ENCODE measurements around the gene STXBP2.

STXBP2 gene

DNA sequence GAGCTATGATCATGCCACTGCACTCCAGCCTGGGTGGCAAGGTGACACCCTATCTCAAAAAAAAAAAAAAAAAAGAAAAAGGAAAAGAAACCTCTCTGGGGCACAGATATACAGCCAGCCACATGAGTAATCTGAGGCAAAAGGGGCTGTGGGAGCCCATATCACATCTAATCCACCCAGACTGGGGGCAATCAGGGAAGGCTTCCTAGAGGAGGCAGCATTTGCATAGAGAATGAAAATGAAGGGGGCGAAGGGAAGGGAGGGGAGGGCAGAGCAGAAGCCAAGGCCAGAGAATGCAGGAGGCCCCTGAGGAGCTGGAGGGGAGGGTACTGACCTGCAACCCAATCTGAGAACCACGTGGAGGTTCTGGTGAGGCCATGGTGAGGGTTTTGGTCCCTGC, 13.2 kb downstream of the STXBP2 start:
- no peak for DNase-seq (ENCODE audit: low spot score)

DNA sequence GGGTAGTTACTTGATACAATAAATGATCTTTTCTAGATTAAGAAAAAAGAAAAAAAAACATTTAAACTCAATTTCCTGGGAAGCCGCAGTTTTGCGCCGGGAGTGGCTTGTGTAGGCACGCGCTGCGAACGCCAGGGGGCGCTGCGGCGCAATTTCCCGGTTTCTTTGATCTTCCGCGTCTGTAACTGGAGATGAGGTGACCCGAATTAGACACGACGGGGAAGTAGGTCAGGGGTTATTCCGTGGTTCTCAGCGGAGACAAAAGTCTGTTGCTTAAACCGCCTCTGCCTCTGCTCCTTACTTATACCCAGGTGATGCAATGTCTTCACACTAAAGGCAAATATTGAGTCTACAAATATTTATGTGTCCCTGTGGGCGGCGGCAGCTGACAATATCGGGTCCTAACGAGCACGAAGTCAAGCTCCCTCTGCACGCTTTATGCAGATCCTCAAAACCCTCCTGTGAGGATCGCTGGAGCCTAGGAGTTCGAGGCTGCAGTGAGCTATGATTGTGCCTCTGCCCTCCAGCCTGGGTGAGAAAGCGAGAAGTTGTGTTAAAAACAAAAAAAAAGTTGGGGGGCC, 15.2 kb downstream of the STXBP2 start:
- peak; percentile 90 for DNase-seq (ENCODE audit: low spot score)

DNA sequence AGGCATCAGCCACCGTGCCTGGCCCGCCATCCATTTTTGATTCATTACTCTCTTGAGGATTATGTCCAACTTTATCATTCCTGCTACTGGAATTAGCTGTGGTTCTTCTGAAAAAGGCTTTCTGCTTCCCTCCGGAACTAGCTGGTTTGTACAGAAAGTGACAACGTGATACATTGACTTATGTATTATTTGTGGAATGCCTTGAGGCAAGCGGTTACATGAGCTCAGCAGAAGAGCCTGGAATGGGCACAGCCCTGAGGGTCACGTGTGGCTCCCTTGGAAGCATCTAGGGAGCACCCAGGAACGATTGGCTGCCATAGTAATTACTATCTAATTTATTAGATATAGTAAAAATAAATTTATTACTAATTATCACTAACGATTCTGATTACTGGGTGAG, 17.5 kb downstream of the STXBP2 start:
- no peak for DNase-seq (ENCODE audit: low spot score)

DNA sequence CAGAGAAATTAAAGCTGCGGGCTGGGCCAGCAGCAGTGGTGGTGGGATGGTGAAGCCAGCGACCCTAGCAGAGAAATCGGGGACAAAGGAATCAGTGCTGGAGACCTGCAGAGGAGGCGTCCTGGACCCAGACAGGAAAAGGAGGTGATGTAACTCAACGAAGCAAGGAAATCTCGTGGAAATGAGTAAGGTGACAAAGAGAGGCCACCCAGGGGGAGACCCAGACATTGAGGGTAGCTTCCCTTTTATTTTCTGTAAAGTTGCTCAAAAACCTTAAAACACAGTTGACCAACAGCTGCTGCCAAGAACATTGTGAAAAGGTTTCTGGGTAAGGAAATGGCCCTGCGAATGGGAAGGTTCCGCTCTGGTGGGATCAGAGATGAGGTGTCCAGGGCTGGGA, 18.7 kb downstream of the STXBP2 start:
- DNase-seq (ENCODE audit: low spot score), result no peak

DNA sequence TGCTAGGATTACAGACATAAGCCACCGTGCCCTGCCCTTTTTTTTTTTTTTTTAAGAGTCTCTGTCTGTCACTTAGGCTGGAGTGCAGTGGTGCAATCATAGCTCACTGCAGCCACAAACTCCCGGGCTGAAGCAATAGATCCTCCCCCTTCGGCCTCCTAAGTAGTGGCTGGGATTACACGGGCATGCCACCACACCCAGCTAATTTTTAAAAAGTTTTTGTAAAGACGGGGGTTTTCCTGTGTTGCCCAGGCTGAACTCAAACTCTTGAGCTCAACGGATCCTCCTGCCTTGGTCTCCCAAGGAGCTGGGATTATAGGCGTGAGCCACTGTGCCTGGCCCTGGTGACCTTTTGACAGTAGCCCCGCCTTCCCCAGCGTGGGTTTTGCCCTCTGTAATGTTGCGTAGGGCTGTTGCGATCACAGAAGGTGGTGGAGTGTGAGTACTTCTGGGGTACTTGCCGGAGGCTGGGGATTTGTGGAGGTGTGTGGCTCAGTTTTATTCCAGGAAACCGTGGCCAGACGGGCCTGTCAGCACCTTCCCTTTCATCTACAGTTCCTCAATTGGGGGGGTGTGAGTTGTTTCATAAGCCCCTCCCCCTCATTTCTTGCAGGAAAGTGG, 20.3 kb downstream of the STXBP2 start:
- DNase-seq (ENCODE audit: low spot score), result no peak

DNA sequence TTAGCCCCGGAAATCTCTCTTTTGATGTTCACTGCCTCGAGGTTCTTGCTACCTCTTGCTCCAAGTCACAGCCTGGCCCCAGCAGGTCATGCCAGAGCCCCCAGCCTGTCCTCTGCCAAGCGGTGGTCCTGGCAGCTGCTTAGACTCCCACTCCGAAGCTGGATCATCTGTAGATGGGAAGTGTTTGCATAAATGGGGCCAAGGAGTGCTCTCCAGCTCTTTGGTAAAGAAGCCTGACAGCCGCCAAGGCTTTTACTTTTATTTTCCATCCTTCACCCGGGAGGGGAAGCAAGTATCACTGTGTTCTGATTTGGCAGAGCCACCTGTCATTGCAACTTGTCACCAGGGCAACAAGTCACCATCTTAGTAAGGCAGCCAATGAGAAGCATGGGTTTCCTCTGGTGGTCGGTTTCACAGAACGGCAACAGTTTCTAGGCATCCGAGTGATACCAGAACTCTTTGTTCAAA, 21.3 kb downstream of the STXBP2 start:
- DNase-seq (ENCODE audit: low spot score), result no peak

DNA sequence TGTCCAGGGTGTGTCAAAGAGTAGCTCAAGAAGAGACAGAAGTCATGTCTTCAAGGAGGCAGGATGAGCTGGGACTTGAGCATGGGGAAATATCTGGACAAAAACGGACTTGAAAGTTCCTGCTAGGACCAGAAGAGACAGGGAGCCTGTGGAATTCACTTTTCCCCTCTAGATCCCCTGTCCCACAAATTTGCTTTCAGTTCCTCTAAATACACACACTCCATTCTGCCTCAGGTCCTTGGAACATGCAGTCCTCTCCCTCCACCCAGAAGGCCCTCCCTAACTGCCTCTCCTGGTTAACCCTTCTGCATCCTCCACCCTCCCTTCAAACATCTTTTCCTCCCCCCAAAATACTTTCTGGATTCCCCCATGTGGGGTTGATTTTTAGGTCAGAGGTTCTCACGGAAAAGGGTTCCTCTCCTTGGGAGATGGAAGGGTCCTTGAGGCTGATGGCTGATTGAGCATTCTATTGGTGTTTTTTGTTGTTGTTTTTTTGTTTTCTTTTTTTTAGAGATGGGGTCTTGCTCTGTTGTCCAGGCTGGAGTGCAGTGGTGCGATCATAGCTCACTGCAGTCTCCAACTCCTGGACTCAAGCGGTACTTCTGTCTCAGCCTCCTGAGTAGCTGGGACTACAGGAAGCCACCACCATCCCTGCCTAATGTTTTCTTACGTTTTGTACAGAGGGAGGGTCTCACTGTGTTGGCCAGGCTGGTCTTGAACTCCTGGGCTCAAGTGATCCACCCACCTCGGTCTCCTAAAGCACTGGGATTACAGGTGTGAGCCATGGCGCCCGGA, 25.0 kb downstream of the STXBP2 start:
- no peak for DNase-seq (ENCODE audit: low spot score)

DNA sequence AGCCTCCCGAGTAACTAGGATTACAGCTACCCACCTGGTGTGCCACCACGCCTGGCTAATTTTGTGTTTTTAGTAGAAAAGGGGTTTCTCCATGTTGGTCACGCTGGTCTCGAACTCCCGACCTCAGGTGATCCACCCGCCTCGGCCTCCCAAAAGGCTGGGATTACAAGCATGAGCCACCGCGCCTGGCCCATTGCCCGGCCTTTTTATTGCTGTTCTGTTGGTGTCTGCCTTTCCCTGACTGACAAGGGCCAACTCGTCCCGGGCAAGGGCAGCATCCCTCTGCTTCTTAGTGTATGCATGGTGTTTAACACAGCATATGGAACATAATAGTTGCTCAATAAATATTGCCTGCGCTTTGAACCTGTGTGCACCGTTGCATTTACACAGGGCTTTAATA, 25.7 kb downstream of the STXBP2 start:
- no peak for DNase-seq (ENCODE audit: low spot score)

DNA sequence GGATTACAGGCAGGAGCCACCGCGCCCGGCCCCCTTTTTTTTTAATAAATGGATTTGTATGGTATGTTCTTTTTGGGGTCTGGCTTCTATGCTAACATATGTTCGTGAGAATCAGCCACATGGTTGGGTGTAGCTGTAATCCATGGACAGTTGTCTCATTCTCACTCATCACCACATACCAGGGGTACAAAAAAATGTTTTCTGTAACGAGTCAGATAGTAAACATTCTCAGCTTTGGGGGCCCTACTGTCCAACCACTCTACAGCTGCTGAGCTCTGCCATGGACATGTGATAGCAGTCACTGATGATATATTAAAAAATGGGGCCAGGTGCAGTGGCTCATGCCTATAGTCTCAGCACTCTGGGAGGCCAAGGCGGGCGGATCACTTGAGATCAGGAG, 26.8 kb downstream of the STXBP2 start:
- no peak for DNase-seq (ENCODE audit: low spot score)

DNA sequence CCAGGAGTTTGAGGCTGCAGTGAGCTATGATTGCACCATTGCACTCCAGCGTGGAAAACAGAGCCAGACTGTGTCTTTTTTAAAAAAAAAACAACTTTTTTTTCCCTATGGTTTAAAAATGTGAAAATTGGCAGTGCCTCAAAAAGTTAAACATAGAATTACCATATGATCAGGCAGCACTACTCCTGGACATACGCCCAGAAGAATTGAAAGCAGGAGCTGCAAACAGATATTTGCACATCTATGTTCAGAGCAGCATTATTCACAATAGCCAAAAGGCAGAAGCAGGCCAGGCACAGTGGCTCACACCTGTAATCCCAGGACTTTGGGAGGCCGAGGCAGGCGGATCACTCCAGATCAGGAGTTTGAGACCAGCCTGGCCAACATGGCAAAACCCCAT, 28.2 kb downstream of the STXBP2 start:
- no peak for DNase-seq (ENCODE audit: low spot score)

DNA sequence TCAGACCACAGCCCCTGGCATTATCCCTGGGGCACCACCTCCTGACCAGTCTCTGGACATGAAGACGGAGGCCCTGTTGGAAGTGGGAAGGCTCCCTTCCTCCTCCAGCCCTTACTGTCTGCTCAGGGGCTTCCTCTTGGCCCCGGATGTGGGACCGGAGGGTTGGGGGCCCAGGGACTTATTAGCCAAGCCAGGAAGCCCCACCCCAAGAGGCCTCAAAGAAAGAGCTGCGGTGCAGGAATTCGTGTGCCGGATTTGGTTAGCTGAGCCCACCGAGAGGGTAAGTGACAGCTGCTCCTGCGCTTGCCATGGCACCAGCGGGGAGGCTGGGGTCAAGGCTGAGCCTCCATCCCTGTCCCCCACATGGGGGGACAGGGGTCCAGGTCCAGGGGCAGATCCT, 31.9 kb downstream of the STXBP2 start, which contains the start of gene RETN:
Gene RETN (plus strand): TSS at position 208 of the 400 bp plus-strand sequence. CDS start 278 bp downstream, outside the sequence.
- DNase-seq (ENCODE audit: low spot score), result no peak

DNA sequence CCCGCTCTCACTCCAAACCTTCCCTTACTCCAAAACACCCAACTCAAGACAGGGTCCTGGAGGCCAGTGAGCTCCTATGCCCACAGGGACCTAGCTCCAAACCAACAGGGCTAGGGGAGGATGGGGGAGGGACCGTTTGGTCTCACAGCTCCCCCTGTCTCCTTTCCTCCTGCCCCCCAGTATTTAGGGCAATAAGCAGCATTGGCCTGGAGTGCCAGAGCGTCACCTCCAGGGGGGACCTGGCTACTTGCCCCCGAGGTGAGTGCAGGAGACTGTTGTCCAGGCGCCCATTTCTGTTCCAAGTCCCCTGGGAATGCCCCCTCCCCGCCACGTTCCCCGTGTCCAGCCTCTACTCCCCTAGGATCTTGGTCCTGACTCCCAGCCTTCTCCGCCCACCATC, 32.7 kb downstream of the STXBP2 start:
- no peak for DNase-seq (ENCODE audit: low spot score)

DNA sequence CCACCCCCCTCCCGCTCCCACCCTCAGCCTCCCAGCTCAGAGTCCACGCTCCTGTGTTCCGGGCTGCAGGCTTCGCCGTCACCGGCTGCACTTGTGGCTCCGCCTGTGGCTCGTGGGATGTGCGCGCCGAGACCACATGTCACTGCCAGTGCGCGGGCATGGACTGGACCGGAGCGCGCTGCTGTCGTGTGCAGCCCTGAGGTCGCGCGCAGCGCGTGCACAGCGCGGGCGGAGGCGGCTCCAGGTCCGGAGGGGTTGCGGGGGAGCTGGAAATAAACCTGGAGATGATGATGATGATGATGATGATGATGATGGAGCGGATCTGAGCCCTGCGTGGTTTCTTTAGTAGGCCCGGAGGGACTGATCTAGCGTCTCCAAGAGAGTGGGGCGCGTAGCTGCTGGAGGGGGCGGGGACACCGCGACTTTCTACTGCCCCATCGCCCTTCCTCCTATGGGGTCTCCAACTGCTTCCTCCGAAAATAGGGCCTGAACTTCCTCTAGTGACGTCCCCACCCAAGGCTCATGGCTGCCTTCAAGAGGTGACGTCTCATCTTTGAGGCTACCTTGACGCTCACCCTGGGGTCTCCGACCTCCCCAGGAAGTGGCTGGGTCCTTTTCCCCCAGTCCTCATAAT, 33.4 kb downstream of the STXBP2 start:
- DNase-seq (ENCODE audit: low spot score), result no peak

DNA sequence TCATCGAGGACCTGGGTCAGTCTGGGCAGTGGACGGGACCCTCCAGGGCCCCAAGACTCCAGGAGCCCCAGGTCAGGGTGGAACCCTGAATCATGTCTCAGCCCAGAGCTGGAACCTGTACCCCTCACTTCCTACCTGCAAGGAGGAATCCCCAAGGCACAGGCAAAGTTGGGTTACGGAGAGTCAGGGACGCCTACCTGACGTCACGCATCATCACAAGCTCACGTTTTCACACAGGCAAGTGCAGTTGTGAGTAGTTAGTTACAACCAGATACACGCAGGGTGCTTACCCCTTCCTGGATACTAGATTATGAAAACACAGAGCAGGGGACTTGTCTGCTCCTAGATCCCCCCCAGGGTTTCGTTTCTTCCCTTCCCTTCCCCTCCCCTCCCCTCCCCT, 33.9 kb downstream of the STXBP2 start:
- no peak for DNase-seq (ENCODE audit: low spot score)

DNA sequence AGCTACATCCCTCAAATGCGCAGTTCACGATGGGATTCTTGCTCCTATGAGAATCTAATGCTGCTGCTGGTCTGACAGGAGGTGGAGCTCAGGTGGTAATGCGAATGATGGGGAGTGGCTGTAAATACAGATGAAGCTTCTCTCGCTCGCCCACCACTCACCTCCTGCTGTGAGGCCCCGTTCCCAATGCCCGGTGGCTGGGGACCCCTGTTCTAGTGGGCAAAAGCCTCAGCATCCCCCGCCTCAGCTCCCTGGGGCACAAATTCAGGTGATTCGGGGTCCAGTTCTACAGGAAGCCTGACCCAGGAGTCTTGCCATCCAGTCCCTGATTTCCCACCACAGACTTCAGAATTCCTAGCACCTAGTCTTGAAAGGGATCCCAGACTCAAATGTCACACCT, 35.6 kb downstream of the STXBP2 start:
- DNase-seq (ENCODE audit: low spot score), result no peak

DNA sequence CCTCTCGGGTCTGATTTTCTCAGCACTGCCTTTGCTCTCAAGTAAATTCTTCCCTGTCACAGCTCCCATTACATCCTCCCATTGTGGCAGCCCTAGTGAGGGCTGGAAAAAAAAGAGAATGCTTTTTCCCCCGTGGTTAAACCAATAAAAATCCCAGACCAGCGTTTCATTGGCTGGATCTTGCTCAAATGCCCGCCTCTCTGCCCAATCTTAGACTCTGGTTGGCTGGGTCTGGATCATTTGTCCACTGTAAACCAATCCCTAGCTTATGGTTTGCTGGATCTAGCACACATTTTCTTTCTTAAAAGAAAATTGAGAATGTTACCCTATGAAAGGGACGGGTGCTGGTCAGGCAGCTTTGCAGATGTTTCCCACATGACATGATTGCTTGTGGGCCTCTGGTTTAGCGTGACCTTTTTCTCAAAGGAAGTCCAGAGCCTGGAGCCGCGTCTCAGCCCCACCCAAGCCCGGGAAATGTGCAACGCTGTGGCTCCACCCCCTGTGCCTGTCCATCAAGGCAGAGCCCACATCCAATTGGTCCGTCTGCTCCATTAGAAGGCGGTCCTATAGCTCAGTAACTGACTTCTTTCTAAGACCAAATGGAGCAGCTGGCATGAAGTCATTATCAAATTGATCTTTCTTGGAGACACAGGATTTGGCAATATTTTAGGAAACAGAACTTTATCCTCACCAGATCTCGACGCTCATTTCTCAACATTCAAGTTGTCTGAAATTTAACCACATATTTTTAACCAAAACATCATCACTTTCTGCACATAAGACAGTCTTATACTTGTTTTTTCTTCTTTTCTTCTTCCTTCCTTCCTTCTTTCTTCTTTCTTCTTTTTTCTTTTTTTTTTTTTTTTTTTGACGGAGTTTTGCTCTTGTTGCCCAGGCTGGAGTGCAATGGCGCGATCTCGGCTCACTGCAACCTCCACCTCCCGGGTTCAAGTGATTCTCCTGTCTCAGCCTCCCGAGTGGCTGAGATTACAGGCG, 37.4 kb downstream of the STXBP2 start:
- DNase-seq (ENCODE audit: low spot score), result peak; percentile 53

DNA sequence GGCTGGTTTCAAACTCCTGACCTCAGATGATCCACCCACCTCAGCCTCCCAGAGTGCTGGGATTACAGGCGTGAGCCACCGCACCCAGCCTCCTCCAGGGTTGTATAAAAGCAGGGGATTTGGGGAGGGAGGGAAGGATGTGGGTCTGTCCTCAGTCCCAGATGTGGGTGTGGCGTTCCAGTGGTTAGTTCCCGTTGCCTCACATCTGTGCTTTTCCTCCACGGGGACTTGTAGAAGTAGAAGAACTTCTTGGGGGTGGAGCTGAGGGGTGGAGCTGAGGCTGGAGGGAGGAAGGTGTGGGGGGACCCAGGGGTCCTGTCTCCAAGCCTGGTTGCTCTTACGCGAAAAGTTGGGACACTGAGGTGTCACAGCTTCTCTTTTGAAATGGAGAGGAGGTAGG, 39.5 kb downstream of the STXBP2 start:
- no peak for DNase-seq (ENCODE audit: low spot score)

DNA sequence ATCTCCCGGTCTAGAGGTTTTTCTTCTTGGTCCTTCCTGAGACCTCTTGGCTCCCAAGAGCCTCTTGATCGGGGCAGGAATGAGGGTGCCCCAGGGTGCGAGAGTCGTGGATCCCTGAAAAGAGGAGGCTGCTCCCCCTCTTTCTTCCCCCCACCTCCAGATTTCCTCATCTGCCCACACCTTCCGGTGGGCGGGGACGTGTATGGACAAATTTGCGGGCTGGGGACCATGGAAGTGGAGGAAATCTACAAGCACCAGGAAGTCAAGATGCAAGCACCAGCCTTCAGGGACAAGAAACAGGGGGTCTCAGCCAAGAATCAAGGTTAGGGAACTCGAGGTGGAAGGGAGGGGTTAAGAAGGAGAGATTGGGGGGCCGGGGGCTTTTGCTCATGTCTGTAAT, 39.9 kb downstream of the STXBP2 start, which contains the start of gene MCEMP1:
Gene MCEMP1 (plus strand): TSS at position 237 of the 400 bp plus-strand sequence. CDS start 31 bp downstream, at position 268.
- DNase-seq (ENCODE audit: low spot score), result no peak

DNA sequence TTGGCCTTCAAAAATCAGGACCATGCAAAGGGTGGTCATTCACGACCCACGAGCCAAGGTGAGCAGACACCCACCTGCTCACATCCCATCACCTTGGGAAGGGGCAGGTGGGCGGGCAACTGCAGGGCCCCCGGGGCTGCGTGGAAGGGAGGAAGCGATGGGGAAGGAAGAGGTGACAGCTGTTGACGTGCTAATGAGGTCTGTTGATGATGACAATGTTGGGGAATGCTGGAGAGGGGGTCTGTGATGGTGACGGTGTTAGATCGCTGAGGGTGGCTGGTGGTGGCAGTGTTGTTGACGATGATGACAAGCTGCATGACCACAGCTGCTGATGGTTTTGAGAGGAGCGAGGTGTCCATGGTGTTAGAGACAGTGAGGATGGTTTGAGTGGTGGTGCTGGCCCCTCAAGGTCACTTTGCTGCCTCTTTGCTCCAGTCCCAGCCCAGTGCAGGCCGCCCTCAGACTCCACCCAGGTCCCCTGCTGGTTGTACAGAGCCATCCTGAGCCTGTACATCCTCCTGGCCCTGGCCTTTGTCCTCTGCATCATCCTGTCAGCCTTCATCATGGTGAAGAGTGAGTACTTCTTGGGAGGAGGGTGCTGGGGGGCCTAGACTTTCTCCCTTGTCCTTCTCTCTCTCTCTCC, 40.9 kb downstream of the STXBP2 start:
- peak; percentile 11 for DNase-seq (ENCODE audit: low spot score)

DNA sequence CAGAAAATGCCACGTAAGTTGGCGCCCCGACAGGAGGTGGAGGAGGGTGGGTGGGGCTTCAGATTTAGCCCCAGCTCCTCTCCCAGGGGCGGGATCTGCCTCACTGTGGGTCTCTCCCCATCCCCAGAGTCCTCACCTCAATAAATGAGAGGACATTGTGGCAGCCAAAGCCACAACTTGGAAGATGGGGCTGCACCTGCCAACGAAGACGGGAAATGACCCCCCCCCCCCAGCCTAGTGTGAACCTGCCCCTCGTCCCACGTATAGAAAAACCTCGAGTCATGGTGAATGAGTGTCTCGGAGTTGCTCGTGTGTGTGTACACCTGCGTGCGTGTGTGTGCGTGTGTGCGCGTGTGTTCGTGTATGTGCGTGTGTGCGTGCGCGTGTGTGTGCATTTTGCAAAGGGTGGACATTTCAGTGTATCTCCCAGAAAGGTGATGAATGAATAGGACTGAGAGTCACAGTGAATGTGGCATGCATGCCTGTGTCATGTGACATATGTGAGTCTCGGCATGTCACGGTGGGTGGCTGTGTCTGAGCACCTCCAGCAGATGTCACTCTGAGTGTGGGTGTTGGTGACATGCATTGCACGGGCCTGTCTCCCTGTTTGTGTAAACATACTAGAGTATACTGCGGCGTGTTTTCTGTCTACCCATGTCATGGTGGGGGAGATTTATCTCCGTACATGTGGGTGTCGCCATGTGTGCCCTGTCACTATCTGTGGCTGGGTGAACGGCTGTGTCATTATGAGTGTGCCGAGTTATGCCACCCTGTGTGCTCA, 42.3 kb downstream of the STXBP2 start:
- peak; percentile 83 for DNase-seq (ENCODE audit: low spot score)
